KMS-11 (cell line): ENCODE results near the gene UBE2D1.

Experiments
- H2AFZ ChIP-seq: fragments of 200-600 bp; sonication (generic); 2 replicates; pipeline ENCODE4 v1.6.1; 2016; ENCODE audit warnings: antibody characterized with exemption, mixed run types, low read depth
- H3K27ac ChIP-seq: fragments of 200-600 bp; sonication (generic); 2 replicates; pipeline ENCODE4 v1.6.1; 2016; ENCODE audit warnings: mild to moderate bottlenecking, mixed run types
- H3K27me3 ChIP-seq: fragments of 200-600 bp; sonication (generic); 2 replicates; pipeline ENCODE4 v1.6.1; 2017; ENCODE audit warnings: mild to moderate bottlenecking, low read depth, mixed run types, moderate library complexity; ENCODE audit not compliant: insufficient read depth
- H3K36me3 ChIP-seq: fragments of 200-600 bp; sonication (generic); 2 replicates; pipeline ENCODE4 v1.6.1; 2017; ENCODE audit warnings: mild to moderate bottlenecking, mixed run types; ENCODE audit not compliant: insufficient read depth
- H3K4me1 ChIP-seq: fragments of 200-600 bp; sonication (generic); 2 replicates; pipeline ENCODE4 v1.6.1; 2016; ENCODE audit warnings: mild to moderate bottlenecking, low read depth, mixed run types; ENCODE audit not compliant: poor library complexity, severe bottlenecking
- H3K4me2 ChIP-seq: fragments of 200-600 bp; sonication (generic); 2 replicates; pipeline ENCODE4 v1.7.0; 2016; ENCODE audit warnings: mild to moderate bottlenecking, mixed run types
- H3K4me3 ChIP-seq: fragments of 200-600 bp; sonication (generic); IDR thresholded peaks from 2 replicates; pipeline ENCODE4 v1.6.1; 2017; ENCODE audit warnings: low read depth, low read length, mixed read lengths; ENCODE audit not compliant: insufficient read depth
- H3K79me2 ChIP-seq: fragments of 200-600 bp; sonication (generic); 2 replicates; pipeline ENCODE4 v1.6.1; 2016; ENCODE audit warnings: low read depth, mixed run types; ENCODE audit not compliant: insufficient read depth
- H3K9ac ChIP-seq: fragments of 200-600 bp; sonication (generic); 2 replicates; pipeline ENCODE4 v1.6.1; 2016; ENCODE audit warnings: mild to moderate bottlenecking, mixed run types
- H4K20me1 ChIP-seq: fragments of 200-600 bp; sonication (generic); 2 replicates; pipeline ENCODE4 v1.6.1; 2016; ENCODE audit warnings: mild to moderate bottlenecking, mixed run types; ENCODE audit not compliant: insufficient read depth
- TF ChIP-seq, protein P1 (sequence below): fragments of 200-600 bp; sonication (generic); conservative IDR thresholded peaks from 2 replicates; pipeline ENCODE4 v1.6.1; 2017; ENCODE audit warnings: low read depth, mild to moderate bottlenecking, antibody characterized with exemption, low read length, moderate library complexity, mixed read lengths

The UBE2D1 gene

GRCh38 chr10:58320351-58321049 lies 14.3 kb upstream of the UBE2D1 start:
- no peaks in the 10 kb centered on the region for H4K20me1 ChIP-seq
- H3K79me2 ChIP-seq, result no peaks in the 10 kb centered on the region
- peaks cover 11% of the 10 kb centered on the region for H3K4me1 ChIP-seq
- H3K4me2 ChIP-seq, result no peak overlapping the region
- no peak overlapping the region for H3K27ac ChIP-seq
- H2AFZ ChIP-seq, result no peak overlapping the region
- TF ChIP-seq, protein P1, sequence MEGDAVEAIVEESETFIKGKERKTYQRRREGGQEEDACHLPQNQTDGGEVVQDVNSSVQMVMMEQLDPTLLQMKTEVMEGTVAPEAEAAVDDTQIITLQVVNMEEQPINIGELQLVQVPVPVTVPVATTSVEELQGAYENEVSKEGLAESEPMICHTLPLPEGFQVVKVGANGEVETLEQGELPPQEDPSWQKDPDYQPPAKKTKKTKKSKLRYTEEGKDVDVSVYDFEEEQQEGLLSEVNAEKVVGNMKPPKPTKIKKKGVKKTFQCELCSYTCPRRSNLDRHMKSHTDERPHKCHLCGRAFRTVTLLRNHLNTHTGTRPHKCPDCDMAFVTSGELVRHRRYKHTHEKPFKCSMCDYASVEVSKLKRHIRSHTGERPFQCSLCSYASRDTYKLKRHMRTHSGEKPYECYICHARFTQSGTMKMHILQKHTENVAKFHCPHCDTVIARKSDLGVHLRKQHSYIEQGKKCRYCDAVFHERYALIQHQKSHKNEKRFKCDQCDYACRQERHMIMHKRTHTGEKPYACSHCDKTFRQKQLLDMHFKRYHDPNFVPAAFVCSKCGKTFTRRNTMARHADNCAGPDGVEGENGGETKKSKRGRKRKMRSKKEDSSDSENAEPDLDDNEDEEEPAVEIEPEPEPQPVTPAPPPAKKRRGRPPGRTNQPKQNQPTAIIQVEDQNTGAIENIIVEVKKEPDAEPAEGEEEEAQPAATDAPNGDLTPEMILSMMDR, result no peak
- H3K27me3 ChIP-seq, result no peaks in the 10 kb centered on the region
- no peaks in the 10 kb centered on the region for H3K36me3 ChIP-seq
- H3K9ac ChIP-seq, result no peak overlapping the region
- no peak overlapping the region for H3K4me3 ChIP-seq

- Histone ChIP-seq H3K79me2 (no peaks in the 10 kb centered on the region), H3K4me1 (peaks cover 11% of the 10 kb centered on the region), H3K27me3 (no peaks in the 10 kb centered on the region), H3K36me3 (no peaks in the 10 kb centered on the region), H3K4me3 (no peak overlapping the region), H4K20me1 (no peaks in the 10 kb centered on the region), H3K4me2 (0 out of 2 replicates have a peak overlapping the region, but pooled peaks have one; percentile 13), H3K27ac (no peak overlapping the region), H2AFZ (no peak overlapping the region), H3K9ac (no peak overlapping the region)
- TF ChIP-seq, protein P1, result no peak
Observed at GRCh38 chr10:58322072-58322834, 12.6 kb upstream of the UBE2D1 start.

GRCh38 chr10:58322835-58323209 lies 12.0 kb upstream of the UBE2D1 start:
- no peak overlapping the region for H3K9ac ChIP-seq
- no peaks in the 10 kb centered on the region for H3K79me2 ChIP-seq
- H3K4me2 ChIP-seq, result 0 out of 2 replicates have a peak overlapping the region, but pooled peaks have one; percentile 13
- no peaks in the 10 kb centered on the region for H4K20me1 ChIP-seq
- H3K4me1 ChIP-seq, result peaks cover 11% of the 10 kb centered on the region
- H3K27me3 ChIP-seq, result no peaks in the 10 kb centered on the region
- no peak overlapping the region for H3K27ac ChIP-seq
- H2AFZ ChIP-seq, result no peak overlapping the region
- TF ChIP-seq, protein P1, result no peak
- H3K4me3 ChIP-seq, result no peak overlapping the region
- no peaks in the 10 kb centered on the region for H3K36me3 ChIP-seq

DNA sequence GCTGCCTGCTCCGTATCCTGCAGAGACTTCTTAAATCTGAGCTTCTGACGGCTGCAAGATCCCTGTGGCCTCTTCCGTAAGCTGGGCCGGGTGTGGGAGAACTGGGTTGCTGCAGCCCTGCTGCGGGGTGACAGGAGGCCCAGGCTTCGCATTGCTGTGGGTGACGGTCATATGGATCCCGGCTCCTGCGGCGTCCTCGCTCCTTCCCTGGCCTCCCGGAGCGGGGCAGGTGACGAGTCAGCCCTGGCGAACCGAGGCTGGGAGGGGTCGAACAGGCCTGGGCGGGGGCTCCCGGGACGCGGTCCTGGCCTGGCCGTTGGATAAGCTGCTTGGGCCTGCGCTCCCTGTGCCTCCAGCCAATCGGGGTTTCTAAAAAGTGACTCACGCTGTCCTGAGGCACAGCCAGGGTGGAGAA lies 7.8 kb upstream of the UBE2D1 start:
- Histone ChIP-seq H3K27ac (no peak overlapping the region), H3K36me3 (no peaks in the 10 kb centered on the region), H3K4me1 (peaks cover 11% of the 10 kb centered on the region), H4K20me1 (no peaks in the 10 kb centered on the region), H3K27me3 (no peaks in the 10 kb centered on the region), H3K79me2 (no peaks in the 10 kb centered on the region), H3K4me3 (no peak overlapping the region), H3K4me2 (no peak overlapping the region), H2AFZ (no peak overlapping the region), H3K9ac (no peak overlapping the region)
- TF ChIP-seq, protein P1, result no peak
